Skeletal muscle satellite cell (primary cell): ENCODE data around the gene XAB2.

Experiments
- H3K27me3 ChIP-seq: 2 replicates; pipeline ENCODE4 v1.7.0; 2013; ENCODE audit warnings: low read length; ENCODE audit not compliant: control insufficient read depth, insufficient read depth
- H3K36me3 ChIP-seq: 2 replicates; pipeline ENCODE4 v1.7.0; 2013; ENCODE audit warnings: mild to moderate bottlenecking, control low read depth, low read length; ENCODE audit not compliant: insufficient read depth
- H3K4me1 ChIP-seq: 2 replicates; pipeline ENCODE4 v1.7.0; 2013; ENCODE audit warnings: low read length; ENCODE audit not compliant: control insufficient read depth, insufficient read depth
- H3K4me2 ChIP-seq: 2 replicates; pipeline ENCODE4 v1.7.0; 2013; ENCODE audit warnings: mild to moderate bottlenecking, low read length
- H3K4me3 ChIP-seq: 2 replicates; pipeline ENCODE4 v1.7.0; 2013; ENCODE audit warnings: low read length
- H3K9ac ChIP-seq: 2 replicates; pipeline ENCODE4 v1.7.0; 2013; ENCODE audit warnings: mild to moderate bottlenecking, low read depth, low read length, moderate library complexity
- H3K9me3 ChIP-seq: replicated peaks from 2 replicates; pipeline ENCODE4 v1.7.0; 2013; ENCODE audit warnings: mild to moderate bottlenecking, control low read depth, low read length

The XAB2 gene

DNA sequence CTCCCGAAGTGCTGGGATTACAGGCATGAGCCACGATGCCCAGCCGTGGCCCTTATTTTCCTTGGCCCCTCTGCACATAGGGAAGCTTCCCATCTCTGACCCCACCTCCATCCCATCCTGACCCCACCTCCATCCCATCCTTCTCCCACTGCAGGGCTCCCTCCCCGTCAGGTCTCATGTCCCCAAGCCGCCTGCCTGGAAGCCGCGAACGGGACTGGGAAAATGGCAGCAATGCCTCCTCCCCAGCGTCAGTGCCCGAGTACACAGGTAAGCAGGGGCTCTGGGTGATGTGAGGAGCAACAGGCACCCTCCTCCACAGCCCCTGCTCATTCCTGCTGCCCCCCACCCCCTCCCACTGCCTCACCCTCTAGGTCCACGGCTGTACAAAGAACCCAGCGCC, 12.2 kb downstream of the XAB2 start:
- no peak overlapping the region for H3K4me2 ChIP-seq
- H3K4me1 ChIP-seq, result peaks cover 10% of the 10 kb centered on the region
- no peak overlapping the region for H3K4me3 ChIP-seq
- H3K9ac ChIP-seq, result no peak overlapping the region
- H3K9me3 ChIP-seq, result no peaks in the 10 kb centered on the region
- no peaks in the 10 kb centered on the region for H3K27me3 ChIP-seq
- H3K36me3 ChIP-seq, result peaks cover 22% of the 10 kb centered on the region

DNA sequence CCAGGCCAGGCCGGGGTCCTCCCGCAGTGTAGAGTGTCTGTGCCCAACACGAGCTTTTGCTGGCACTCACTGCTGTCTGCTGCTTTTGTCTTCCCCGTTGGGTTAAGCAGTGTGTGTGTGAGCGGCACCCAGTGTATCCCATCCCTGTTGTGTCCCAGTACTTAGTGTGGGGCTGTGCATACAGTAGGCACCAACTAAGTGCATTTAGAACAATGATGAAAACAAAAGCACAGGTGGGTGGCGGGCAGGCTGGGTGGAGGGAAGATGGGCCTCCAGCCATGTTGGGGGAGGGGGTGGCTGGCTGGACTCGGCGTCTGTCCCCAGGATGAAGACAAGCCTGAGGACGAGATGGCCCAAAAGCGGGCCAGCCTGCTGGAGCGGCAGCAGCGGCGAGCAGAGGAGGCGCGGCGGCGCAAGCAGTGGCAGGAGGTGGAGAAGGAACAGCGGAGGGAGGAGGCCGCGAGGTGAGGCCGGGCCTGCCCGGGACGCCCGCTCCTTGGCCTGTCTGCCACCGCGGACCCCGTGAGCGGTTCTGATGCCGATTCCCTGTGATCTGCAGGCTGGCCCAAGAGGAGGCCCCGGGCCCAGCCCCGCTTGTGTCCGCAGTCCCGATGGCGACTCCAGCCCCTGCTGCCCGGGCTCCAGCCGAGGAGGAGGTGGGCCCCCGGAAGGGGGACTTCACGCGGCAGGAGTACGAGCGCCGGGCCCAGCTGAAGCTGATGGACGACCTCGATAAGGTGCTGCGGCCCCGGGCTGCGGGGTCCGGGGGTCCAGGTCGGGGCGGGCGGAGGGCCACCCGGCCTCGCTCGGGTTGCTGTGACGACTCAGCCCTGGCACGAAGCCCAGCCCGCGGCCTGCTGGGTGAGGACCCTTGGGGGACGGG, 14.2 kb downstream of the XAB2 start:
- H3K4me1 ChIP-seq, result peaks cover 10% of the 10 kb centered on the region
- peaks cover 7% of the 10 kb centered on the region for H3K36me3 ChIP-seq
- no peak overlapping the region for H3K4me3 ChIP-seq
- H3K9ac ChIP-seq, result no peak overlapping the region
- no peaks in the 10 kb centered on the region for H3K9me3 ChIP-seq
- no peaks in the 10 kb centered on the region for H3K27me3 ChIP-seq
- no peak overlapping the region for H3K4me2 ChIP-seq

DNA sequence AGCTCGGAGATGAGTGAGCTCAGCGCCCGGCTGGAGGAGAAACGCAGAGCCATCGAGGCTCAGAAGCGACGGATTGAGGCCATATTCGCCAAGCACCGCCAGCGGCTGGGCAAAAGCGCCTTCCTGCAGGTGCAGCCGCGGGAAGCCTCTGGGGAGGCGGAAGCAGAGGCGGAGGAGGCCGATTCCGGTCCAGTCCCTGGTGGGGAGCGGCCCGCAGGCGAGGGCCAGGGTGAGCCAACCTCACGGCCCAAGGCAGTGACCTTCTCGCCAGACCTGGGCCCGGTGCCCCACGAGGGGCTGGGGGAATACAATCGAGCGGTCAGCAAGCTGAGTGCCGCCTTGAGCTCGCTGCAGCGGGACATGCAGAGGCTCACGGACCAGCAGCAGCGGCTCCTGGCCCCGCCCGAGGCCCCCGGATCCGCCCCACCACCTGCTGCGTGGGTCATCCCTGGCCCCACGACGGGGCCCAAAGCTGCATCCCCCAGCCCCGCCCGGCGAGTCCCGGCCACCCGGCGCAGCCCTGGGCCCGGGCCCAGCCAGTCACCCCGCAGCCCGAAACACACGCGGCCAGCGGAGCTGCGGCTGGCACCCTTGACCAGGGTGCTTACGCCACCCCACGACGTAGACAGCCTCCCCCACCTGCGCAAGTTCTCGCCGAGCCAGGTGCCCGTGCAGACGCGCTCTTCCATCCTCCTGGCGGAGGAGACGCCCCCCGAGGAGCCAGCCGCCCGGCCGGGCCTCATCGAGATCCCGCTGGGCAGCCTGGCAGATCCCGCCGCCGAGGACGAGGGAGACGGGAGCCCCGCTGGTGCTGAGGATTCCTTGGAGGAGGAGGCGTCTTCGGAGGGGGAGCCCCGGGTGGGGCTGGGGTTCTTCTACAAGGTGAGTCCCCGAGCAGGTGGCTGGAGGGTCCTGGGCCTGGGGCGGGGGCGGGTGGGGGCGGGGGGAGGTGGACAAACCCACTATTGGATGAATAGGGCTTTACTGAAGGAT, 16.8 kb downstream of the XAB2 start:
- Histone ChIP-seq H3K36me3 (no peaks in the 10 kb centered on the region), H3K27me3 (peaks cover 3% of the 10 kb centered on the region), H3K9me3 (no peaks in the 10 kb centered on the region), H3K9ac (no peak overlapping the region), H3K4me2 (no peak overlapping the region), H3K4me1 (no peaks in the 10 kb centered on the region), H3K4me3 (no peak overlapping the region)

DNA sequence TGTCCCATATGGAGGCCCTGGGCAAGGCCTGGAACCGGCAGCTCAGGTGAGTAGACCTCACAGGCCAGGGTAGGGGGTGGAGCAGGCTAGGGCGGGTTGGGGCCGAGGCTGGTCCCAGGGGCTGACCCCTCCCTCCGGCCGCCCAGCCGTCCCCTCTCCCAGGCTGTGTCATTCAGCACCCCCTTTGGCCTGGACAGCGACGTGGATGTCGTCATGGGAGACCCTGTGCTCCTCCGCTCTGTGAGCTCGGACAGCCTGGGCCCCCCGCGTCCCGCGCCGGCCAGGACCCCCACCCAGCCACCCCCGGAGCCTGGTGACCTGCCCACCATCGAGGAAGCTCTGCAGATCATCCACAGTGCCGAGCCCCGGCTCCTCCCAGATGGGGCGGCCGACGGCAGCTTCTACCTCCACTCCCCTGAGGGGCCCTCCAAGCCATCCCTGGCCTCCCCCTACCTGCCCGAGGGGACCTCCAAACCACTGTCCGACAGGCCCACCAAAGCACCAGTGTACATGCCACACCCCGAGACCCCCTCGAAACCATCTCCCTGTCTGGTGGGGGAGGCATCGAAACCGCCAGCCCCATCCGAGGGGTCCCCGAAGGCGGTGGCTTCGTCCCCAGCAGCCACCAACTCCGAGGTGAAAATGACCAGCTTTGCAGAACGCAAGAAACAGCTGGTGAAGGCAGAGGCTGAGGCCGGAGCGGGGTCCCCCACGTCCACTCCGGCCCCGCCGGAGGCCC, 17.6 kb downstream of the XAB2 start:
- Histone ChIP-seq H3K36me3 (no peaks in the 10 kb centered on the region), H3K9ac (no peak overlapping the region), H3K4me3 (no peak overlapping the region), H3K9me3 (no peaks in the 10 kb centered on the region), H3K4me1 (no peaks in the 10 kb centered on the region), H3K4me2 (no peak overlapping the region), H3K27me3 (peaks cover 3% of the 10 kb centered on the region)

DNA sequence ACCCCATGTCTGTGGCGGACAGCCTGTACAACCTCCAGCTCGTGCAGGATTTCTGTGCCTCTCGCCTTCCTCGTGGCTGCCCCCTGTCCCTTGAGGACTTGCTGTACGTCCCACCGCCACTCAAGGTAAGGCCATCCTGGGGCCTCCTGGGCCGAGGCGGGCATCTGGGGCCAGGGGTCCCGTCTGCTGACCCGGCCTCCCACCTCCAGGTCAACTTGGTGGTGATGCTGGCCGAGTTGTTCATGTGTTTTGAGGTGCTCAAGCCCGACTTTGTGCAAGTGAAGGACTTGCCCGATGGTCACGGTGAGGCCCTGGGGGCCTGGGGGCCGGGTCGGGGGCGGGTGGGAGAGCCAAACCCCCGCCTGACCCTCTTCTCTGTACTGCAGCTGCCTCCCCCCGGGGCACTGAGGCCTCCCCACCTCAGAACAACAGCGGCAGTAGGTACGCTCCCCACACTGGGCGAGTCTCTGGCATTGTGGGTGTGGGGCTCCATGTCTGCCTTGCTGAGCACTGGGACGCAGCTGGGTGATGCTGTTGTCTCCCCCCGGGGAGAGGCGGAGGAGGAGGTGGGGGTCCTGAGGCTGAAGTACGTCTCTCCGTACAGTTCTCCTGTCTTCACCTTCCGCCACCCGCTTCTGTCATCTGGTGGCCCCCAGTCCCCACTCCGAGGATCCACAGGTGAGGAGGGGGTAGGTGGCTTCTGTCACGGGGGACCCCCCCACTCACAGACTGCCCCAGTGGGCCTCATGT, 18.7 kb downstream of the XAB2 start:
- Histone ChIP-seq H3K9ac (no peak overlapping the region), H3K4me3 (no peak overlapping the region), H3K9me3 (no peaks in the 10 kb centered on the region), H3K4me1 (no peaks in the 10 kb centered on the region), H3K4me2 (no peak overlapping the region), H3K36me3 (no peaks in the 10 kb centered on the region), H3K27me3 (peaks cover 3% of the 10 kb centered on the region)

DNA sequence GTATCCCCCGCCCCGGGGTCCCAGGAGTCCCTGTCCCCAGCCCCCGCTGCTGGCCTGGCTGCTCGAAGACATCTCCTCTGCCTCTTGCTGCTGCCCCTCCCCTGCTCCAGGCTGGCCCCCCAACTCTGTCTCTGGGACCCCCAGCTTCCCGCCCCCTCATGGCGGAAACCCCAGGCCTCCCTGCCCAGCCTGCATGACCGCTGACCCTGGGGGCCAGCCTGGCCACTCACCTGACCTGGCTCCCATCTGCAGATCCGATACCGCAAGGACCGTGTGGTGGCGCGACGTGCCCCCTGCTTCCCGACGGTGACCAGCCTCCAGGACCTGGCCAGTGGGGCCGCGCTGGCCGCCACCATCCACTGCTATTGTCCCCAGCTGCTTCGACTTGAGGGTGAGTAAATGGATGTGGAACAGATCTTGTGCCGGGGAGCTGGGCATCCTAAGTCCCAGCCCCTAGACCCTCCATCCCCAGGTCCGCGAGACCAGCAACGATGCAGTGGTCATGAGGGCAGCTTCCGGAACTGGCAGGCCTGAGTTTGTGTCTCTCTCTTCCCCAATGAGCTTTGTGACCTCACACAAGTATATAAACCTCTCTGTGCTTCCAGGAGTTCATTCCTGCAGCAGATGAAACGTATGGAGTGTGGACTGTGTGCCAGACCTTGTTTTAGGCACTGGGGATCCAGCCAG, 21.3 kb downstream of the XAB2 start:
- H3K9ac ChIP-seq, result no peak overlapping the region
- H3K4me1 ChIP-seq, result no peaks in the 10 kb centered on the region
- no peak overlapping the region for H3K4me2 ChIP-seq
- no peak overlapping the region for H3K4me3 ChIP-seq
- H3K9me3 ChIP-seq, result no peaks in the 10 kb centered on the region
- peaks cover 10% of the 10 kb centered on the region for H3K27me3 ChIP-seq
- H3K36me3 ChIP-seq, result no peaks in the 10 kb centered on the region

DNA sequence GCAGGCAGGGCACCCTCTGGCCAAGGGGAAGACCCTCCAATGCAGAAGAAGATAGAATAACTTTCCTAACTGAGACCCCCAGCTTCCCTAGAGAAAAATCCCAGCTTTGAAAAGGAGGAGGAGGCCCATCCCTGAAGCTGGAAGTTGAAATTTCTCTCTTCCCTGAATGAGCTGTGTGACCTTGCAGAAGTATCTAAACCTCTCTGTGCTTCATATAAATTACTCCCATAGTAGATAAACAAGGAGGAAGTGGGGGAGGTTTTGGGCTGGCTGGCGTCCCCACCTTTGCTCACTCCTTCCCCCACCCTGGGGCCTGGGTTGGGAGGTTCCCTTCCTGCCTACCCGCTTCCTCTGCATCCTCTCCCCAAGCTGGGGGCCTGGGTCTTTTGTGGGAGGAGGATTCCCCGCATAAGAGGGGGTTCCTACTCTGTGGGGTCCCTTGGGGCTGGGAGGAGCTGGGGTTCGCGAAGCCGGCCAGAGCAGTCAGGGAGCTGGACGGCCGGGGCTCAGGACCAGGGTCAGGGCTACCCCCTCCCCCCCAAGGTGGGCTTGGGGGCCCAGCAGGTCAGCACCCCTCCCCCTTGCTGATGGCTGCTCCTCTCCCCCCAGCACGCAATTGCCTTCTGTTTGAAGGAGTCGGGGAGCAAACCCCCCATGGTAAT, 22.0 kb downstream of the XAB2 start:
- no peaks in the 10 kb centered on the region for H3K36me3 ChIP-seq
- H3K4me2 ChIP-seq, result no peak overlapping the region
- H3K4me3 ChIP-seq, result no peak overlapping the region
- H3K27me3 ChIP-seq, result peaks cover 10% of the 10 kb centered on the region
- H3K9ac ChIP-seq, result no peak overlapping the region
- no peaks in the 10 kb centered on the region for H3K4me1 ChIP-seq
- no peaks in the 10 kb centered on the region for H3K9me3 ChIP-seq

DNA sequence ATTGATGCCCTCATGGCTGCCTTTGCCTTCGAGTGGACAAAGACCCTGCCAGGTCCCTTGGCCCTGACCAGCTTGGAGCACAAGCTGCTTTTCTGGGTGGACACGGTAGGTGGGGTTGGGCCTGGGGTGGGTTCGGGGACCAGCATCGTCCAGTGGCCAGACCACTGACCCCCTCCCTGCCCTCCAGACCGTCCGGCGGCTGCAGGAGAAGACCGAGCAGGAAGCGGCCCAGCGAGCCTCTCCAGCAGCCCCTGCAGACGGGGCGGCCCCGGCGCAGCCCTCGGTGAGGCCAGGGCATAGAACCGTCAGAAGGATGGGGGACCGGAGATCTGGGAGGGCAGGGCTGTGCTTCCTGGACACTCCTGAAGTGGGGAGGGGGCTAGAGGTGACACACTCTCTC, 23.1 kb downstream of the XAB2 start:
- no peaks in the 10 kb centered on the region for H3K36me3 ChIP-seq
- peaks cover 10% of the 10 kb centered on the region for H3K27me3 ChIP-seq
- no peaks in the 10 kb centered on the region for H3K9me3 ChIP-seq
- no peaks in the 10 kb centered on the region for H3K4me1 ChIP-seq
- H3K4me3 ChIP-seq, result no peak overlapping the region
- H3K4me2 ChIP-seq, result no peak overlapping the region
- H3K9ac ChIP-seq, result no peak overlapping the region

DNA sequence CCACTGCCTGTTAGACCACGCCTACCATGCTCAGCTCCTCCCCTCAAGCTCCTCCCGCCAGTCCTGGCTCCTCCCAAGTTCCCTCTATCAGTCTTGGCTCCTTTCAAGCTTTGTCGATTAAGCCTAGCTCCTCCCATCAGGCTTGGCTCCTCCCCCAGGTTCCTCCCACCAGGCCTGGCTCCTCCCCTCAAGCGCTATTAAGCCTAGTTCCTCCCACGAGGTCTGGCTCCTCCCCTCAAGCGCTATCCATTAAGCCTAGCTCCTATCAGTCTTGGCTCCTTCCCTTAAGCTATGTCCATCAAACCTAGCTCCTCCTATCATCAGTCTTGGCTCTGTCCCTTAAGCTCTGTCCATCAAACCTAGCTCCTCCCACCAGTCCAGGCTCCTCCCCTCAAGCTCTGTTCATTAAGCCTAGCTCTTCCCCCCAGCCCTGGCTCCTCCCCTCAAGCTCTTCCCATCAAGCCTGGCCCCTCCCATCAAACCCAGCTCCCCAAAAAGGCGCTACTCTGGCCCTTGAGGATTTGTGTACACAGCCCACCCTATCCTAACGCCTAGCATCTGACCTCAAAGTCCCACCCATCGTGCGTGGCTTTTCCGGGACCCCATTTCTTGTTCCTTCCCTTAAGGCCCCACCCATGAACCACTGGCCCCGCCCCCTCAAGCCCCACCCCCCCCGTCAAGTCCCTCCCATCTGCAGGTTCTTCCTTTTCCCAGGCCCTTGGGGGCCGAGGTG, 23.7 kb downstream of the XAB2 start:
- H3K4me2 ChIP-seq, result no peak overlapping the region
- H3K9me3 ChIP-seq, result no peaks in the 10 kb centered on the region
- no peak overlapping the region for H3K4me3 ChIP-seq
- H3K27me3 ChIP-seq, result peaks cover 10% of the 10 kb centered on the region
- H3K4me1 ChIP-seq, result no peaks in the 10 kb centered on the region
- H3K36me3 ChIP-seq, result no peaks in the 10 kb centered on the region
- H3K9ac ChIP-seq, result no peak overlapping the region
